H1 (cell line): ENCODE data around the gene MLH3. TPM values are rescaled to one million over a fixed set of nuclear protein-coding genes. Genes with fewer than 3 reads are reported as not detected.

Experiments
- CTCF ChIA-PET: fragments of 300-600 bp; sonication (Branson Sonifier 250); formaldehyde crosslinking; loops from one replicate; lab custom pipeline; 2021; ENCODE audit not compliant: partially characterized antibody; lab: Charles Lee
- POLR2A ChIA-PET: fragments of 300-600 bp; sonication (Branson Sonifier 250); formaldehyde crosslinking; loops from one replicate; lab custom pipeline; 2021; ENCODE audit warnings: inconsistent platforms; ENCODE audit not compliant: partially characterized antibody; lab: Charles Lee
- DNase-seq, 2 experiments: peaks; one replicate each; pipeline versions ENCODE4 v3.0.0 to v3.0.0-alpha.2; 2010 to 2022; ENCODE audit warnings: low spot score in 2 of 2, low read depth in 1 of 2, mixed read lengths in 1 of 2
- FAIRE-seq: peaks from 2 replicates; lab custom pipeline; 2011; peaks lifted over from hg19 to GRCh38; lab: Jason Lieb, UNC
- H2AFZ ChIP-seq: 2 replicates; pipeline ENCODE4 v1.8.1; 2012; ENCODE audit warnings: low read length, inconsistent platforms
- H2AK5ac ChIP-seq: 2 replicates; pipeline ENCODE4 v1.6.1; 2013; ENCODE audit warnings: low read depth, low read length
- H2BK120ac ChIP-seq: replicated peaks from 2 replicates; pipeline ENCODE3; 2013; ENCODE audit warnings: low read depth, low read length, inconsistent platforms
- H2BK12ac ChIP-seq: 2 replicates; pipeline ENCODE4 v1.6.1; 2013; ENCODE audit warnings: low read depth, low read length
- H2BK15ac ChIP-seq: 2 replicates; pipeline ENCODE4 v1.6.1; 2013; ENCODE audit warnings: low read length
- H2BK20ac ChIP-seq: 2 replicates; pipeline ENCODE4 v1.6.1; 2013; ENCODE audit warnings: low read length
- H2BK5ac ChIP-seq: 2 replicates; pipeline ENCODE4 v1.6.1; 2013; ENCODE audit warnings: low read depth, low read length
- H3K14ac ChIP-seq: 2 replicates; pipeline ENCODE4 v1.6.1; 2013; ENCODE audit warnings: inconsistent platforms; ENCODE audit not compliant: insufficient read length
- H3K18ac ChIP-seq: 2 replicates; pipeline ENCODE4 v1.6.1; 2013; ENCODE audit warnings: low read length; ENCODE audit errors: extremely low read depth
- H3K23ac ChIP-seq: 2 replicates; pipeline ENCODE4 v1.6.1; 2013; ENCODE audit warnings: inconsistent platforms; ENCODE audit not compliant: insufficient read length
- H3K23me2 ChIP-seq: 2 replicates; pipeline ENCODE4 v1.6.1; 2013; ENCODE audit warnings: low read depth, low read length
- H3K27ac ChIP-seq: 2 replicates; pipeline ENCODE4 v1.6.1; 2011; ENCODE audit warnings: low read depth, low read length, inconsistent platforms
- H3K27me3 ChIP-seq, 4 experiments: replicated peaks in 1 of 4; 1 replicate in 1 of 4; 2 replicates in 3 of 4; pipeline versions ENCODE4 v1.6.1 to v1.8.1; 2011 to 2013; ENCODE audit warnings: low read length in 3 of 4, mild to moderate bottlenecking in 3 of 4, inconsistent platforms in 2 of 4, mixed read lengths in 2 of 4, moderate library complexity in 1 of 4; ENCODE audit not compliant: control insufficient read depth in 3 of 4, insufficient read depth in 3 of 4; ENCODE audit errors: extremely low read depth in 1 of 4
- H3K36me3 ChIP-seq, 4 experiments: 2 replicates each; pipeline versions ENCODE4 v1.6.1 to v1.8.1; 2011 to 2013; ENCODE audit warnings: mild to moderate bottlenecking in 4 of 4, low read length in 3 of 4, moderate library complexity in 2 of 4, control low read depth in 1 of 4, inconsistent platforms in 1 of 4; ENCODE audit not compliant: insufficient read depth in 4 of 4, control insufficient read depth in 2 of 4
- H3K4ac ChIP-seq: replicated peaks from 2 replicates; pipeline ENCODE3; 2013; ENCODE audit warnings: low read length, low read depth, mixed read lengths, inconsistent platforms; ENCODE audit not compliant: insufficient read length
- H3K4me1 ChIP-seq, 4 experiments: replicated peaks in 1 of 4; 1 replicate in 1 of 4; 2 replicates in 3 of 4; pipeline versions ENCODE4 v1.6.1 to v1.8.1; 2011 to 2013; ENCODE audit warnings: low read length in 3 of 4, inconsistent platforms in 2 of 4, mixed read lengths in 1 of 4; ENCODE audit not compliant: insufficient read depth in 4 of 4, control insufficient read depth in 3 of 4
- H3K4me2 ChIP-seq, 2 experiments: 2 replicates each; pipeline versions ENCODE4 v1.6.1 to v1.8.1; 2011 to 2013; ENCODE audit warnings: low read depth in 2 of 2, low read length in 2 of 2, control low read depth in 1 of 2, inconsistent platforms in 1 of 2, mild to moderate bottlenecking in 1 of 2; ENCODE audit not compliant: insufficient read depth in 1 of 2
- H3K4me3 ChIP-seq, 4 experiments: fragments of 200-600, 300-600 bp in 1 of 4; sonication (generic), shearing (Covaris generic), sonication (Bioruptor Twin) in 1 of 4; 2 replicates each; pipeline versions ENCODE4 v1.5.1 to v1.8.1; 2011 to 2016; ENCODE audit warnings: low read length in 4 of 4, low read depth in 3 of 4, control low read depth in 2 of 4, inconsistent platforms in 2 of 4, mild to moderate bottlenecking in 2 of 4, mixed read lengths in 1 of 4, moderate library complexity in 1 of 4; ENCODE audit not compliant: insufficient read depth in 2 of 4; ENCODE audit errors: extremely low read depth in 1 of 4
- H3K56ac ChIP-seq: replicated peaks from 2 replicates; pipeline ENCODE3; 2013; ENCODE audit warnings: low read depth, mild to moderate bottlenecking, mixed read lengths, low read length, inconsistent platforms; ENCODE audit not compliant: insufficient read length
- H3K79me1 ChIP-seq: 2 replicates; pipeline ENCODE4 v1.6.1; 2013; ENCODE audit warnings: low read depth, low read length, control low read depth
- H3K79me2 ChIP-seq, 2 experiments: 2 replicates each; pipeline versions ENCODE4 v1.6.1 to v1.8.1; 2012 to 2013; ENCODE audit warnings: low read length in 2 of 2, mild to moderate bottlenecking in 2 of 2, inconsistent platforms in 1 of 2; ENCODE audit not compliant: insufficient read depth in 2 of 2, control insufficient read depth in 1 of 2
- H3K9ac ChIP-seq, 4 experiments: replicated peaks in 1 of 4; 1 replicate in 1 of 4; 2 replicates in 3 of 4; pipeline versions ENCODE4 v1.6.1 to v1.8.1; 2011 to 2013; ENCODE audit warnings: low read depth in 3 of 4, low read length in 3 of 4, control low read depth in 2 of 4, mild to moderate bottlenecking in 2 of 4, moderate library complexity in 2 of 4, inconsistent platforms in 1 of 4; ENCODE audit errors: extremely low read depth in 1 of 4
- H3K9me3 ChIP-seq, 2 experiments: 2 replicates each; pipeline versions ENCODE4 v1.6.1 to v1.8.1; 2012 to 2013; ENCODE audit warnings: mild to moderate bottlenecking in 2 of 2, moderate library complexity in 2 of 2, control low read depth in 1 of 2, inconsistent platforms in 1 of 2, low read depth in 1 of 2, low read length in 1 of 2, mixed read lengths in 1 of 2; ENCODE audit not compliant: insufficient read depth in 2 of 2
- H4K20me1 ChIP-seq, 2 experiments: replicated peaks in 1 of 2; 2 replicates each; pipeline versions ENCODE3 to v1.8.1; 2011 to 2013; ENCODE audit warnings: inconsistent platforms in 2 of 2, low read length in 2 of 2, mild to moderate bottlenecking in 1 of 2; ENCODE audit not compliant: insufficient read depth in 2 of 2, control insufficient read depth in 1 of 2
- H4K5ac ChIP-seq: 2 replicates; pipeline ENCODE4 v1.6.1; 2013; ENCODE audit warnings: low read length, low read depth, mixed read lengths, inconsistent platforms; ENCODE audit not compliant: insufficient read length
- H4K8ac ChIP-seq: 2 replicates; pipeline ENCODE4 v1.8.0; 2013; ENCODE audit warnings: mild to moderate bottlenecking, moderate library complexity, low read length, inconsistent platforms; ENCODE audit not compliant: insufficient read depth; ENCODE audit errors: extremely low read depth
- H4K91ac ChIP-seq: replicated peaks from 2 replicates; pipeline ENCODE3; 2013; ENCODE audit warnings: low read length, mixed read lengths, inconsistent platforms; ENCODE audit not compliant: insufficient read length
- ATF2 ChIP-seq: IDR thresholded peaks from 2 replicates; pipeline ENCODE4 v1.6.1; 2012; ENCODE audit warnings: low read length, inconsistent platforms
- BCL11A ChIP-seq, 2 experiments: IDR thresholded peaks; one replicate each; pipeline ENCODE4 v1.6.1; 2011; ENCODE audit warnings: low read depth in 2 of 2, low read length in 2 of 2, mild to moderate bottlenecking in 2 of 2
- CEBPB ChIP-seq: IDR thresholded peaks from 2 replicates; pipeline ENCODE4 v1.6.1; 2012; ENCODE audit warnings: low read depth, low read length
- KDM5A ChIP-seq: fragments of 200-600 bp; IDR thresholded peaks from 2 replicates; pipeline ENCODE4 v1.7.1; 2012; ENCODE audit warnings: mild to moderate bottlenecking, low read length, inconsistent platforms, mixed read lengths
- MAX ChIP-seq: IDR thresholded peaks from 2 replicates; pipeline ENCODE4 v1.6.1; 2012; ENCODE audit warnings: inconsistent platforms
- PHF8 ChIP-seq: fragments of 200-600 bp; sonication (generic); conservative IDR thresholded peaks from 2 replicates; pipeline ENCODE4 v1.7.1; 2012; ENCODE audit warnings: low read depth, mild to moderate bottlenecking, inconsistent platforms, low read length, moderate library complexity
- POLR2AphosphoS5 ChIP-seq: IDR thresholded peaks from 2 replicates; pipeline ENCODE4 v1.6.1; 2011; ENCODE audit warnings: low read depth, low read length
- RXRA ChIP-seq: IDR thresholded peaks from 2 replicates; pipeline ENCODE4 v1.6.1; 2011; ENCODE audit warnings: low read depth, mild to moderate bottlenecking, low read length, moderate library complexity; ENCODE audit not compliant: insufficient read depth
- SIX5 ChIP-seq: IDR thresholded peaks from 2 replicates; pipeline ENCODE4 v1.6.1; 2011; ENCODE audit warnings: mild to moderate bottlenecking, low read depth, low read length
- SRF ChIP-seq: IDR thresholded peaks from 2 replicates; pipeline ENCODE4 v1.6.1; 2011; ENCODE audit warnings: mild to moderate bottlenecking, low read depth, low read length, moderate library complexity
- YY1 ChIP-seq: IDR thresholded peaks from 2 replicates; pipeline ENCODE4 v1.6.1; 2011; ENCODE audit warnings: low read depth, mild to moderate bottlenecking, low read length
- WGBS, 2 experiments: shearing (Covaris generic) in 1 of 2; methylation state at CpG; one replicate each; pipeline versions ENCODE4 v1.1.6 to v1.1.7; 2013 to 2015; ENCODE audit warnings: low lambda C conversion rate in 2 of 2, mixed read lengths in 2 of 2, inconsistent platforms in 1 of 2, low coverage in 1 of 2, missing lambda C conversion rate in 1 of 2; ENCODE audit not compliant: insufficient replicate concordance in 2 of 2, insufficient coverage in 1 of 2, insufficient read length in 1 of 2; ENCODE audit errors: extremely low coverage in 1 of 2, missing lambda C conversion rate in 1 of 2; 5-methylcytosine and 5-hydroxymethylcytosine counted together
- polyA plus RNA-seq, 7 experiments: library from polyadenylated mRNA; depleted of rRNA in 3 of 7; stranded (reverse) in 5 of 7; unstranded in 2 of 7; fragments of >200 nt in 5 of 7; fragments of 200-250 nt in 2 of 7; gene quantifications; 1 replicate in 5 of 7; 2 replicates in 1 of 7; 4 replicates in 1 of 7; pipeline versions ENCODE4 v1.2.1 to v1.2.3, GENCODE V29; 2011 to 2013; ENCODE audit warnings: missing spikeins in 2 of 7, mixed read lengths in 2 of 7
- total RNA-seq: library from RNA; stranded (reverse); fragmentation: NEBNext Ultra II Directional; extraction: Animal tissue kit (Norgen Biotek cat#: 25700); gene quantifications from 2 replicates; pipeline ENCODE4 v1.2.1, GENCODE V29; 2021

Gene MLH3
- total and polyA plus RNA-seq, 2 of the 8 experiments (the other 6 are each of a cell fraction or from before 2014, with no cell fraction given), result 9.3 to 20.1 TPM

GRCh38 chr14:74964787-74965485 lies 86.3 kb downstream of the MLH3 start:
- Histone ChIP-seq H4K91ac (no peak overlapping the region), H3K79me2 (no peaks in the 10 kb centered on the region), H2AFZ (no peak overlapping the region), H2BK20ac (no peak overlapping the region), H4K8ac (no peak overlapping the region), H3K79me1 (no peaks in the 10 kb centered on the region), H2BK5ac (no peak overlapping the region), H2AK5ac (no peak overlapping the region), H3K9me3 (no peaks in the 10 kb centered on the region), H2BK12ac (no peak overlapping the region), H3K4me1 (peaks cover 0 to 6% (median 0%) of the 10 kb centered on the region in 4 experiments; a peak in 3 of 7 replicates), H3K56ac (no peak overlapping the region), H4K20me1 (no peaks in the 10 kb centered on the region), H3K18ac (no peak overlapping the region), H3K9ac (no peak overlapping the region), H3K23ac (no peak overlapping the region), H2BK120ac (no peak overlapping the region), H3K36me3 (no peaks in the 10 kb centered on the region), H3K14ac (no peak overlapping the region), H4K5ac (no peak overlapping the region), H3K4ac (no peak overlapping the region), H3K27ac (no peak overlapping the region), H3K23me2 (no peaks in the 10 kb centered on the region), H3K4me3 (no peak overlapping the region), H3K4me2 (no peak overlapping the region), H2BK15ac (no peak overlapping the region), H3K27me3 (no peaks in the 10 kb centered on the region)
- no peak for DNase-seq
- no peak for FAIRE-seq
- CTCF ChIA-PET, result interaction anchor here (0.7 to 11.8 kb wide), 9 partner anchors 10 to 346 kb away, joined by 3 to 146 read pairs (median 3); partner anchors contain the start of gene PGF
- POLR2A ChIA-PET, result interaction anchor here (0.7 to 3.6 kb wide), 4 partner anchors 10 to 50 kb away, joined by 3 to 16 read pairs (median 3); partner anchors contain the start of gene PGF
- WGBS, 2 experiments, result 78% methylated on average over 4 of the region's 4 CpGs; no CpG with 5 or more reads in 1 of the 2 experiments
- TF ChIP-seq BCL11A (IDR thresholded peaks at IDR 0.05; ENCODE audit: low read depth in 2 of 2, low read length in 2 of 2) (no peak), YY1 (no peak), CEBPB (no peak), KDM5A (no peak), SIX5 (no peak), ATF2 (no peak), RXRA (no peak), POLR2AphosphoS5 (no peak), MAX (no peak), SRF (no peak), PHF8 (no peak)
